Liver (tissue), 3 donors: ENCODE measurements around the gene FYTTD1.
"Not testable (repeated sequence)": the region's sequence is repeated elsewhere in the genome, so short reads cannot be mapped to it uniquely, and the experiment has no call there.

ENCODE experiments used
- GABPA ChIP-seq, 2 donors: IDR thresholded peaks in 1 of 2; conservative IDR thresholded peaks in 1 of 2; 2 replicates each; pipeline ENCODE4 v1.6.1; 2016; ENCODE audit warnings: antibody characterized with exemption in 2 of 2, mild to moderate bottlenecking in 1 of 2, moderate library complexity in 1 of 2
- RAD21 ChIP-seq, 2 donors: IDR thresholded peaks; 2 replicates each; pipeline ENCODE4 v1.6.1; 2016; ENCODE audit warnings: antibody characterized with exemption in 2 of 2, mild to moderate bottlenecking in 2 of 2
- YY1 ChIP-seq: IDR thresholded peaks from 2 replicates; pipeline ENCODE4 v1.6.1; 2016; ENCODE audit warnings: antibody characterized with exemption, mild to moderate bottlenecking
- TF ChIP-seq, protein P1 (sequence below): fragments of 150-350 bp; IDR thresholded peaks from 2 replicates; pipeline ENCODE4 v1.5.1; 2017; ENCODE audit warnings: improper control_type of control experiment, low read depth, low read length; ENCODE audit not compliant: missing input control
- TF ChIP-seq, protein P2 (sequence below): IDR thresholded peaks from 2 replicates; pipeline ENCODE4 v1.6.1; 2016; ENCODE audit warnings: antibody characterized with exemption
- donor health status: healthy.
- donor health status: healthy.

DNA sequence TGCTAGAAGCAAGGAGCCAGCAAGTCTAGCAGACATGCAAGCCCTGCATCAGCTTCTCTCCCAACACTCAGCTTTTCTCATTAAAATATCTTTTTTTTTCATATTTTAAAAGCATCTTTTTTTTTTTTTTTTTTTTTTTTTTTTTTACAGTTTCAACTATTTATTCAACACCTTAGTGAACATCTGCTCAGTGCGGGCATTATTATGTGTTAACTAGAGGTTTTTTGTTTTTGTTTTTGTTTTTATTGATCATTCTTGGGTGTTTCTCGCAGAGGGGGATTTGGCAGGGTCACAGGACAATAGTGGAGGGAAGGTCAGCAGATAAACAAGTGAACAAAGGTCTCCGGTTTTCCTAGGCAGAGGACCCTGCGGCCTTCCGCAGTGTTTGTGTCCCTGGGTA, 18.9 kb upstream of the FYTTD1 start:
- TF ChIP-seq, protein P1, sequence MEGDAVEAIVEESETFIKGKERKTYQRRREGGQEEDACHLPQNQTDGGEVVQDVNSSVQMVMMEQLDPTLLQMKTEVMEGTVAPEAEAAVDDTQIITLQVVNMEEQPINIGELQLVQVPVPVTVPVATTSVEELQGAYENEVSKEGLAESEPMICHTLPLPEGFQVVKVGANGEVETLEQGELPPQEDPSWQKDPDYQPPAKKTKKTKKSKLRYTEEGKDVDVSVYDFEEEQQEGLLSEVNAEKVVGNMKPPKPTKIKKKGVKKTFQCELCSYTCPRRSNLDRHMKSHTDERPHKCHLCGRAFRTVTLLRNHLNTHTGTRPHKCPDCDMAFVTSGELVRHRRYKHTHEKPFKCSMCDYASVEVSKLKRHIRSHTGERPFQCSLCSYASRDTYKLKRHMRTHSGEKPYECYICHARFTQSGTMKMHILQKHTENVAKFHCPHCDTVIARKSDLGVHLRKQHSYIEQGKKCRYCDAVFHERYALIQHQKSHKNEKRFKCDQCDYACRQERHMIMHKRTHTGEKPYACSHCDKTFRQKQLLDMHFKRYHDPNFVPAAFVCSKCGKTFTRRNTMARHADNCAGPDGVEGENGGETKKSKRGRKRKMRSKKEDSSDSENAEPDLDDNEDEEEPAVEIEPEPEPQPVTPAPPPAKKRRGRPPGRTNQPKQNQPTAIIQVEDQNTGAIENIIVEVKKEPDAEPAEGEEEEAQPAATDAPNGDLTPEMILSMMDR, result not testable (repeated sequence)
- TF ChIP-seq, protein P2, sequence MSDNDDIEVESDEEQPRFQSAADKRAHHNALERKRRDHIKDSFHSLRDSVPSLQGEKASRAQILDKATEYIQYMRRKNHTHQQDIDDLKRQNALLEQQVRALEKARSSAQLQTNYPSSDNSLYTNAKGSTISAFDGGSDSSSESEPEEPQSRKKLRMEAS, result not testable (repeated sequence)
- not testable (repeated sequence) for TF ChIP-seq YY1; RAD21 (IDR thresholded peaks at IDR 0.05); GABPA (IDR thresholded peaks at IDR 0.05 in 1 of 2, conservative IDR thresholded peaks at IDR 0.05 in 1 of 2)
